GM06990 (cell line): ENCODE results near the gene TLCD3A.

Source experiments
- DNase-seq: peaks from one replicate; pipeline ENCODE4 v3.0.0-alpha.2; 2011; ENCODE audit not compliant: insufficient read length; ENCODE audit errors: extremely low read depth
- H3K27me3 ChIP-seq: replicated peaks from 2 replicates; pipeline ENCODE4 v1.6.0; 2011; ENCODE audit warnings: low read length; ENCODE audit not compliant: control insufficient read depth, insufficient read depth
- H3K36me3 ChIP-seq: 2 replicates; pipeline ENCODE4 v1.5.1; 2011; ENCODE audit warnings: low read length; ENCODE audit not compliant: control insufficient read depth, insufficient read depth
- H3K4me3 ChIP-seq: replicated peaks from 2 replicates; pipeline ENCODE4 v1.5.1; 2011; ENCODE audit warnings: low read depth, mild to moderate bottlenecking, control low read depth, low read length
- TF ChIP-seq, protein P1 (sequence below): IDR thresholded peaks from 2 replicates; pipeline ENCODE4 v1.5.1; 2011; ENCODE audit warnings: low read length, control low read depth, mild to moderate bottlenecking, inconsistent platforms; ENCODE audit not compliant: insufficient read depth, poor library complexity, severe bottlenecking

TLCD3A gene

DNA sequence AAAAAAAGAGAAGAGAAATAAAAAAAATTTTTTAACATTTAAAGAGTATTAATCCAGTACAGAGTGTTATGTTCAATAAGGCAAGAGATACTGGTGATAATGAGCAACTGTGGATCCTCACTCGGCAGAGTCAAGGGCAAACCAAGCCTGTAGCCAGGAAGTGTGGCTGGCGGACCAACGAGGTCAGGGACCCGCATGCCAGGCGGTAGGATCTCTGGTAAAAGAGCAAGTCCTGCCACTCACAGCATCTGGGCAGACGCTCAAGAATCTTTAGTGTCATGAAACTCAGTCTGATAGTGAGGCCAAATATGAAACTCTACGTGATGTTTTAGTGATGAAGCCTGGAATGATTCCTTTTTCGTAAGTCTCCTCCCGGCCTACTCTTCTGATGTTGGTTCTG is 28.0 kb downstream of the TLCD3A start:
- Histone ChIP-seq H3K36me3 (peaks cover 7% of the 10 kb centered on the region), H3K27me3 (no peaks in the 10 kb centered on the region), H3K4me3 (no peak overlapping the region)
- TF ChIP-seq, protein P1, sequence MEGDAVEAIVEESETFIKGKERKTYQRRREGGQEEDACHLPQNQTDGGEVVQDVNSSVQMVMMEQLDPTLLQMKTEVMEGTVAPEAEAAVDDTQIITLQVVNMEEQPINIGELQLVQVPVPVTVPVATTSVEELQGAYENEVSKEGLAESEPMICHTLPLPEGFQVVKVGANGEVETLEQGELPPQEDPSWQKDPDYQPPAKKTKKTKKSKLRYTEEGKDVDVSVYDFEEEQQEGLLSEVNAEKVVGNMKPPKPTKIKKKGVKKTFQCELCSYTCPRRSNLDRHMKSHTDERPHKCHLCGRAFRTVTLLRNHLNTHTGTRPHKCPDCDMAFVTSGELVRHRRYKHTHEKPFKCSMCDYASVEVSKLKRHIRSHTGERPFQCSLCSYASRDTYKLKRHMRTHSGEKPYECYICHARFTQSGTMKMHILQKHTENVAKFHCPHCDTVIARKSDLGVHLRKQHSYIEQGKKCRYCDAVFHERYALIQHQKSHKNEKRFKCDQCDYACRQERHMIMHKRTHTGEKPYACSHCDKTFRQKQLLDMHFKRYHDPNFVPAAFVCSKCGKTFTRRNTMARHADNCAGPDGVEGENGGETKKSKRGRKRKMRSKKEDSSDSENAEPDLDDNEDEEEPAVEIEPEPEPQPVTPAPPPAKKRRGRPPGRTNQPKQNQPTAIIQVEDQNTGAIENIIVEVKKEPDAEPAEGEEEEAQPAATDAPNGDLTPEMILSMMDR = no peak
- DNase-seq = no peak

DNA sequence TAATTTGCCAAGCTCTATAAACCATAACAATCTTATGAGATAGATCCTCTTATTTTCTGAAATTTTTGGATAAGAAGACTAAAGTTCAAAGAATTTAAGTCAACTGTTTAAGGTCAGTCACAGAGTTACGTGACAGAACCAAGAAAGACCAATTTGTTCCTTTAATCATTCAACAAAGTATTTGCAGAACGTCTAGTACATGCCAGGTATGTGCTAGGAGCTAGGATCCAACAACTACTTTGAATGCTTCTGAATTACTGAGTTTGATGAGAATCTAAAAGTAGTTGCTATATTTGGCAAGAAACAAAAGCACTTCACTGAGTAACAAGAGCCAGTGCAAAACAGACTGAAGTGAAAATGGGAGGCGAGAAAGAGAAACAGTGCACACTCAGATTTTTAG is 34.7 kb downstream of the TLCD3A start:
- Histone ChIP-seq H3K36me3 (peaks cover 9% of the 10 kb centered on the region), H3K4me3 (no peak overlapping the region), H3K27me3 (no peaks in the 10 kb centered on the region)
- DNase-seq = no peak
- TF ChIP-seq, protein P1 = no peak

DNA sequence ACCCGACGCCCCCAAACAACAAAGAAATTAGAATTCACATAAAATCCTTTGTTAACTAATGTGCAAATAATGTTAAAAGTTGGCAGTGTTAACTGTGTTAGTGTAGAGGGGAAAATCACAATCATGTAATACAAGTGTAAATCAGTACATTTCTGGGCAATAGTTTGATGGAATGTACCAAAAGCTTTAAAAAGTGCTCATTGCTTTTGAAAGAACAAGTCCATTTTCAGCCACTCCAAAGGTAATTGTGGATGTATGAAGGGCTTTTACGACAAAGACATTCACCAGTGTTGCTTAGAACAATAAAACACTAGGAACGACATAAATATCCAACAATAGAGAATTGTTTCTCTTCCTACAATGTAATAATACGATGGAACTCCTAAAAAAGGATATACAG is 40.6 kb downstream of the TLCD3A start:
- H3K27me3 ChIP-seq = no peaks in the 10 kb centered on the region
- TF ChIP-seq, protein P1 = no peak
- no peak for DNase-seq
- no peak overlapping the region for H3K4me3 ChIP-seq
- H3K36me3 ChIP-seq = peaks cover 22% of the 10 kb centered on the region

DNA sequence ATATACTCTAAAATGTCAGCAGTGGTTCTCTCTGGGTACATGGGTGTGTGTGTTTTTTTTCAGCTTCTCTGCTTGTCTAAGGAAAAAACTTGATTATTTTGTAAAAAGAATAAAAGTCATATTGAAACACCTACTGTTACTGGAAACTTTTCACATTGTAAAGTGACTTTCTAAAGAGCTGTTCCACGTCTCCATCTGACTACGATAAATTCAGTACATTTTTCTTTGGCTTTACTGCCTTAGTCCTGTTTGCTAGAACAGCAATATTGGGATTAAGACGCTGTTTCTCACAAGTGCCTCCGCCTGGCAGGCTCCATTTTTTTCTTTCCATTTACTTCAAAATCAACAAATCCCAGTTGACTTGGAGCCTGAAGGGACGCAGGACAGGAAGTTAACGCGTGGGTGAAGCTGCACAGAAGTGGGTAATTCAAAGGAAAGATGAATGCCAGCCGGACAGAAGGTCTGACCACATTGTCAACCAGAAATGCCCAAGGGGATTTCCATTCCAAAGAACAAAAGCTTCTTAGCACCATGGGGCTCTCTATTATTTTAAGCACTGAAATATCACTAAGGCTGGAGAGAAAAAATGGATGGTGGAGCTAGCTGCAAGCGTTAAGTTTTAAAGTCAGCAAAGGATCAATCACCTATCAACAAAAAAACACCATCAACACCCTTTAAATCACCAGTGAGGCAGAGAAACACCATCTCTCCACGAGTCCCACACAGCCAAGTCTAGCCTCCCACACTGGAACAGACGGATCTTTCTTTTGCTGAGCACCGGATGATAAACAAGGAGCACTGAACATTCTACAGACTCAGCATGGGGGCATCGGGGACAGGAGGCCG is 41.3 kb downstream of the TLCD3A start:
- no peak for DNase-seq
- no peaks in the 10 kb centered on the region for H3K27me3 ChIP-seq
- H3K36me3 ChIP-seq = peaks cover 22% of the 10 kb centered on the region
- H3K4me3 ChIP-seq = no peak overlapping the region
- TF ChIP-seq, protein P1 = no peak

DNA sequence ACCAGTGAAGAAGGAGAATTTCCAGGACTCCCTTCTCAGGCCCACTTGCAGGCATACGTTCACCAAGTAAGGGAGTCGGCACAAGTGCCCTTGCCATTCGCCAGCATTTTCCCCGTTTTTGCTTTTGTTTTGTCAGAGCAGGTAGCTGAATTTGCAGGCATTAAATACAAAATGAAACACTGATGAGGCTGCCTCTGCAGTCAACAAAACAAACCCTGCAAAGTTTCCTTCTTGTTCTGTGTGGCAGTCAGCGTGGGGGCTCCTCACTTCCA is 41.9 kb downstream of the TLCD3A start:
- H3K36me3 ChIP-seq = peaks cover 17% of the 10 kb centered on the region
- TF ChIP-seq, protein P1 = no peak
- no peaks in the 10 kb centered on the region for H3K27me3 ChIP-seq
- no peak overlapping the region for H3K4me3 ChIP-seq
- no peak for DNase-seq

DNA sequence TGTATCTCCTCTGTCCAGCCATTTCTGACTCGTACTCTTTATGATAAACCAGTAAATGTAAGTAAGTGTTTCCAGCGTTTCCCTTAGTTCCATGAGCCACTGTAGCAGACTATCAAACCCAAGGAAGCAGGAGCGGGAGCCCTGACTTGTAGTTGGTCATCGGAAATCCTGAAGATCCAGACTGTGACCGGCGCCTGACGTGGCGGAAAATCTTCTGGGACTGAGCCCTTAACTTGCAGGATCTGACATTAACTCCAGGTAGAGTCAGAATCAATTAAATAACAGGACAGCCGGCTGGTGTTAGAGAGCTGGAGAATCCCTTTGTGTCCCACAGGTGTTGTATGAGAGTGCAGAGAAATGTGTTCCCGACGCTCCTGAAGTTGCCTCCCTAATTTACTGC is 45.7 kb downstream of the TLCD3A start:
- DNase-seq = no peak
- H3K36me3 ChIP-seq = peaks cover 15% of the 10 kb centered on the region

More for the DNA sequence above, 45.7 kb downstream of the TLCD3A start:
- H3K4me3 ChIP-seq = no peak overlapping the region
- TF ChIP-seq, protein P1 = no peak
- no peaks in the 10 kb centered on the region for H3K27me3 ChIP-seq
